ENCODE measurements around the gene TCERG1L. TPM values are rescaled to one million over a fixed set of nuclear protein-coding genes. Genes with fewer than 3 reads are reported as not detected.

The TCERG1L gene
- total and polyA plus RNA-seq, 9 of the 15 experiments (the other 6 are each of a cell fraction or from before 2014, with no cell fraction given): not detected

- no peaks in the 10 kb centered on the region for H3K36me3 ChIP-seq (ENCODE audit: control insufficient read depth, insufficient read depth, low read length)
- ATAC-seq: no peak
- no peak for DNase-seq (ENCODE audit: extremely low read depth in 1 of 4, low spot score in 3 of 4)
- no peaks in the 10 kb centered on the region for H3K79me2 ChIP-seq (ENCODE audit: control insufficient read depth, insufficient read depth, low read length)
- peaks cover 0 to 5% of the 10 kb centered on the region in 2 experiments; a peak in 2 of 5 replicates for H3K27me3 ChIP-seq (ENCODE audit: control insufficient read depth in 2 of 2, insufficient read depth in 2 of 2, low read length in 2 of 2)
- POLR2A ChIA-PET: no interaction called here
- no peaks in the 10 kb centered on the region for H3K4me1 ChIP-seq (replicated peaks in 1 of 2; ENCODE audit: control insufficient read depth in 2 of 2, insufficient read depth in 2 of 2, low read length in 2 of 2)
- no peak for TF ChIP-seq CHD1 (IDR thresholded peaks at IDR 0.05; ENCODE audit: low read length)
- no peak for TF ChIP-seq CGGBP1 (CRISPR knock-in tag; IDR thresholded peaks at IDR 0.05)
- TF ChIP-seq XRCC4 (IDR thresholded peaks at IDR 0.05; ENCODE audit: extremely low read depth, insufficient read depth, insufficient read length): no peak
- no peak for TF ChIP-seq SP2 (IDR thresholded peaks at IDR 0.05; ENCODE audit: extremely low read depth, low read depth, low read length, poor library complexity, severe bottlenecking)
- no peak for TF ChIP-seq ATF7 (IDR thresholded peaks at IDR 0.05)
- TF ChIP-seq ZNF444 (CRISPR knock-in tag; IDR thresholded peaks at IDR 0.05): no peak
- no peak for TF ChIP-seq FUS (optimal IDR thresholded peaks at IDR 0.05; ENCODE audit: low read depth, low read length)
- TF ChIP-seq C11orf30 (IDR thresholded peaks at IDR 0.05; ENCODE audit: low read depth): no peak
- TF ChIP-seq ZBTB17 (CRISPR knock-in tag; IDR thresholded peaks at IDR 0.05): no peak
- no peak for TF ChIP-seq ZNF408 (CRISPR knock-in tag; IDR thresholded peaks at IDR 0.05; ENCODE audit: low read depth)
- TF ChIP-seq RBM39 (optimal IDR thresholded peaks at IDR 0.05; ENCODE audit: low read depth, low read length): no peak
- TF ChIP-seq PRPF4 (IDR thresholded peaks at IDR 0.05; ENCODE audit: insufficient read depth, low read depth, low read length, poor library complexity, severe bottlenecking): no peak
- no peak for TF ChIP-seq FOXM1 (IDR thresholded peaks at IDR 0.05; ENCODE audit: low read depth)
- no peak for TF ChIP-seq FOXM1 (CRISPR knock-in tag; IDR thresholded peaks at IDR 0.05; ENCODE audit: low read depth)
- TF ChIP-seq SIX5 (IDR thresholded peaks at IDR 0.05; ENCODE audit: borderline replicate concordance in 1 of 2, insufficient read depth in 1 of 2, low read depth in 1 of 2, low read length in 2 of 2): no peak
- TF ChIP-seq HDAC6 (IDR thresholded peaks at IDR 0.05; ENCODE audit: low read depth, low read length): no peak
- TF ChIP-seq GABPB2 (CRISPR knock-in tag; conservative IDR thresholded peaks at IDR 0.05): no peak
- TF ChIP-seq PCBP2 (IDR thresholded peaks at IDR 0.05; ENCODE audit: low read depth, low read length, poor library complexity, severe bottlenecking): no peak
- TF ChIP-seq DPF2 (IDR thresholded peaks at IDR 0.05): no peak
- TF ChIP-seq ZNF830 (CRISPR knock-in tag; IDR thresholded peaks at IDR 0.05): no peak
- no TSS peak for BruUV-seq (replicated peaks)
- no peak overlapping the region for H2AFZ ChIP-seq (ENCODE audit: low read depth, low read length)
- H3K4me3 ChIP-seq: no peak overlapping the region
- H3K9me1 ChIP-seq (ENCODE audit: control insufficient read depth, insufficient read depth, low read length): no peaks in the 10 kb centered on the region
- no peak overlapping the region for H3K9ac ChIP-seq (ENCODE audit: insufficient read depth in 1 of 2, low read depth in 2 of 2, low read length in 2 of 2)
- WGBS (ENCODE audit: insufficient coverage, low coverage, missing lambda C conversion rate): 0% methylated on average over 5 of the region's 9 CpGs
- CTCF ChIA-PET (ENCODE audit: low intra/inter-chr PET ratio): no interaction called here
- H3K27ac ChIP-seq (ENCODE audit: extremely low read depth, low read depth, low read length): no peak overlapping the region
- FAIRE-seq: no peak
- in situ Hi-C loops (cut with MboI) (no loop called here), intact Hi-C loops (cut with micrococcal nuclease) (no loop called here)
- no peaks in the 10 kb centered on the region for H3K9me3 ChIP-seq (replicated peaks; ENCODE audit: control insufficient read depth, insufficient read depth, low read depth, low read length)
- no peaks in the 10 kb centered on the region for H4K20me1 ChIP-seq (replicated peaks; ENCODE audit: control insufficient read depth, insufficient read depth, low read length)
- no peak overlapping the region for H3K4me2 ChIP-seq (ENCODE audit: insufficient read depth, low read length)
Observed at GRCh38 chr10:131279516-131279915, 32.0 kb downstream of the TCERG1L start.
